ENCODE data around the gene SLC38A3. TPM values are rescaled to one million over a fixed set of nuclear protein-coding genes. Genes with fewer than 3 reads are reported as not detected.

Gene SLC38A3
- total and polyA plus RNA-seq, 2 of the 8 experiments (the other 6 are each of a cell fraction or from before 2014, with no cell fraction given) = 1.2 to 3.7 TPM

GRCh38 chr3:50227390-50228183 is 22.5 kb downstream of the SLC38A3 start (continued):
- TF ChIP-seq NANOG (IDR thresholded peaks at IDR 0.05; ENCODE audit: insufficient read depth, low read depth, low read length, poor library complexity, severe bottlenecking) = peak; percentile 46
- TF ChIP-seq CTBP2 (IDR thresholded peaks at IDR 0.05; ENCODE audit: borderline replicate concordance, insufficient read depth, insufficient read length, low read length) = no peak
- TF ChIP-seq JUN (IDR thresholded peaks at IDR 0.05; ENCODE audit: low read depth, low read length) = no peak
- TF ChIP-seq USF2 (IDR thresholded peaks at IDR 0.05; ENCODE audit: low read length) = no peak
- no peak for TF ChIP-seq ASH2L (IDR thresholded peaks at IDR 0.05; ENCODE audit: low read length)
- TF ChIP-seq CHD1 (IDR thresholded peaks at IDR 0.05; ENCODE audit: low read depth, low read length) = no peak
- no peak for TF ChIP-seq BRCA1 (IDR thresholded peaks at IDR 0.05; ENCODE audit: low read depth, low read length)
- TF ChIP-seq GTF2F1 (IDR thresholded peaks at IDR 0.05; ENCODE audit: borderline replicate concordance, low read depth, low read length) = no peak
- TF ChIP-seq MAX (IDR thresholded peaks at IDR 0.05) = no peak; the same call in 1 of the 2 replicates
- no peak for TF ChIP-seq CBX5 (IDR thresholded peaks at IDR 0.05; ENCODE audit: low read depth, low read length)
- peak; percentile 90 to 95 for TF ChIP-seq RAD21 (IDR thresholded peaks at IDR 0.05 in 1 of 2, conservative IDR thresholded peaks at IDR 0.05 in 1 of 2; ENCODE audit: low read depth in 2 of 2, low read length in 2 of 2)
- TF ChIP-seq TBP (IDR thresholded peaks at IDR 0.05; ENCODE audit: low read depth, low read length) = peak; percentile 49; the same call in 1 of the 2 replicates
- TF ChIP-seq TEAD4 (IDR thresholded peaks at IDR 0.05; ENCODE audit: low read depth, low read length) = no peak
- no peak for TF ChIP-seq RNF2 (IDR thresholded peaks at IDR 0.05; ENCODE audit: borderline replicate concordance, low read depth, low read length, missing control alignments, poor library complexity, severe bottlenecking)

All from H1 (cell line).